GM11168 (cell line): ENCODE results near the gene ARMC6.
"Not testable (repeated sequence)": the region's sequence is repeated elsewhere in the genome, so short reads cannot be mapped to it uniquely, and the experiment has no call there.

ENCODE experiments used
- in situ Hi-C: fragments of 300-500 bp; cut with MboI; formaldehyde crosslinking; loops from one replicate; pipeline ENCODE4 v1.12.0; 2022; ENCODE audit warnings: low sequenced_read_pairs; ENCODE audit not compliant: unreplicated experiment

Gene ARMC6

GRCh38 chr19:19101540-19101939, 68.1 kb downstream of the ARMC6 start:
- in situ Hi-C loops, result no loop called here

GRCh38 chr19:19102566-19102965, 69.2 kb downstream of the ARMC6 start:
- in situ Hi-C loops, result not testable (repeated sequence)

GRCh38 chr19:19103167-19103566, 69.8 kb downstream of the ARMC6 start:
- in situ Hi-C loops, result no loop called here

- in situ Hi-C loops, result no loop called here
Measured at GRCh38 chr19:19105365-19106055, 72.1 kb downstream of the ARMC6 start.

- in situ Hi-C loops, result no loop called here
Measured at GRCh38 chr19:19106056-19106551, 72.7 kb downstream of the ARMC6 start.

GRCh38 chr19:19106938-19107337, 73.5 kb downstream of the ARMC6 start:
- in situ Hi-C loops, result not testable (repeated sequence)

- in situ Hi-C loops, result no loop called here
Measured at GRCh38 chr19:19107654-19108053, 74.3 kb downstream of the ARMC6 start.
